ENCODE data around the gene SLC4A1. TPM values are rescaled to one million over a fixed set of nuclear protein-coding genes. Genes with fewer than 3 reads are reported as not detected.

The SLC4A1 gene
- total RNA-seq, 1 experiment from 2014 or later, result not detected

- ChIA-PET CTCF (interaction anchor here (1.4 kb wide), 1 partner anchor 12 kb away, joined by 3 read pairs; no protein-coding TSS in a partner anchor), POLR2A (ENCODE audit: unreplicated experiment) (no interaction called here)
- no peaks in the 10 kb centered on the region for H3K27me3 ChIP-seq (ENCODE audit: low read length)
- no peaks in the 10 kb centered on the region for H4K20me1 ChIP-seq (ENCODE audit: low read length)
- H3K4me2 ChIP-seq (ENCODE audit: low read length), result no peak overlapping the region
- no peak overlapping the region for H3K4me3 ChIP-seq (ENCODE audit: low read length)
- peaks cover 35% of the 10 kb centered on the region for H3K36me3 ChIP-seq (ENCODE audit: low read depth, low read length)
- ATAC-seq, result no peak
- no TSS peak for BruUV-seq (replicated peaks)
- H3K9me3 ChIP-seq (ENCODE audit: low read length), result no peaks in the 10 kb centered on the region
- H3K9me2 ChIP-seq (replicated peaks; ENCODE audit: low read length), result no peaks in the 10 kb centered on the region
- H2AFZ ChIP-seq (ENCODE audit: low read length), result no peak overlapping the region
- no peak overlapping the region for H3K9ac ChIP-seq (ENCODE audit: low read length)
- H3K27ac ChIP-seq (ENCODE audit: low read length), result no peak overlapping the region
- DNase-seq, result no peak
- intact Hi-C loops (cut with micrococcal nuclease), result no loop called here
- peaks cover 4% of the 10 kb centered on the region for H3F3A ChIP-seq (ENCODE audit: low read length, unreplicated experiment)
- peaks cover 51% of the 10 kb centered on the region for H3K4me1 ChIP-seq (ENCODE audit: insufficient read depth, low read length)
- H3K79me2 ChIP-seq (ENCODE audit: low read length), result no peaks in the 10 kb centered on the region
- TF ChIP-seq CTCF (conservative IDR thresholded peaks at IDR 0.05; ENCODE audit: low read depth, low read length) (no peak), EZH2phosphoT487 (IDR thresholded peaks at IDR 0.05; ENCODE audit: borderline replicate concordance, low read length) (no peak), EZH2 (IDR thresholded peaks at IDR 0.05; ENCODE audit: low read length, unreplicated experiment) (no peak)
Observed at GRCh38 chr17:44206825-44207155, 61.1 kb downstream of the SLC4A1 start.

- POLR2A ChIA-PET (ENCODE audit: unreplicated experiment), result interaction anchor here (0.5 kb wide), 1 partner anchor 14 kb away, joined by 10 read pairs; the partner anchor contains the start of gene UBTF
Observed at GRCh38 chr17:44205962-44206824, 61.7 kb downstream of the SLC4A1 start.

More at GRCh38 chr17:44205962-44206824, 61.7 kb downstream of the SLC4A1 start:
- TF ChIP-seq EZH2 (IDR thresholded peaks at IDR 0.05; ENCODE audit: low read length, unreplicated experiment), result no peak
- peak; percentile 39; the same call in 1 of the 2 replicates for TF ChIP-seq CTCF (conservative IDR thresholded peaks at IDR 0.05; ENCODE audit: low read depth, low read length)
- TF ChIP-seq EZH2phosphoT487 (IDR thresholded peaks at IDR 0.05; ENCODE audit: borderline replicate concordance, low read length), result no peak
- DNase-seq (peak; percentile 23), ATAC-seq (no peak)
- no peak overlapping the region for H3K4me2 ChIP-seq (ENCODE audit: low read length)
- H3K36me3 ChIP-seq (ENCODE audit: low read depth, low read length), result peaks cover 31% of the 10 kb centered on the region
- no peaks in the 10 kb centered on the region for H3K9me2 ChIP-seq (replicated peaks; ENCODE audit: low read length)
- CTCF ChIA-PET, result interaction anchor here (0.5 to 1.4 kb wide), 2 partner anchors 12 to 111 kb away, joined by 3 to 7 read pairs; no protein-coding TSS in a partner anchor
- intact Hi-C loops (cut with micrococcal nuclease), result no loop called here
- H4K20me1 ChIP-seq (ENCODE audit: low read length), result no peaks in the 10 kb centered on the region
- H3K4me3 ChIP-seq (ENCODE audit: low read length), result no peak overlapping the region
- H3K9me3 ChIP-seq (ENCODE audit: low read length), result no peaks in the 10 kb centered on the region
- H3K27me3 ChIP-seq (ENCODE audit: low read length), result no peaks in the 10 kb centered on the region
- peaks cover 4% of the 10 kb centered on the region for H3F3A ChIP-seq (ENCODE audit: low read length, unreplicated experiment)
- H2AFZ ChIP-seq (ENCODE audit: low read length), result no peak overlapping the region
- H3K9ac ChIP-seq (ENCODE audit: low read length), result no peak overlapping the region
- BruUV-seq (replicated peaks), result no TSS peak
- peaks cover 3% of the 10 kb centered on the region; the same call in 1 of the 2 replicates for H3K79me2 ChIP-seq (ENCODE audit: low read length)
- H3K27ac ChIP-seq (ENCODE audit: low read length), result no peak overlapping the region
- H3K4me1 ChIP-seq (ENCODE audit: insufficient read depth, low read length), result peaks cover 51% of the 10 kb centered on the region

All from PC-3 (cell line).